ENCODE data around the gene PEX6. TPM values are rescaled to one million over a fixed set of nuclear protein-coding genes. Genes with fewer than 3 reads are reported as not detected.

The PEX6 gene
- total and polyA plus RNA-seq, 2 of the 13 experiments (the other 11 are each of a cell fraction or from before 2014, with no cell fraction given): 5.1 to 6.7 TPM

DNA sequence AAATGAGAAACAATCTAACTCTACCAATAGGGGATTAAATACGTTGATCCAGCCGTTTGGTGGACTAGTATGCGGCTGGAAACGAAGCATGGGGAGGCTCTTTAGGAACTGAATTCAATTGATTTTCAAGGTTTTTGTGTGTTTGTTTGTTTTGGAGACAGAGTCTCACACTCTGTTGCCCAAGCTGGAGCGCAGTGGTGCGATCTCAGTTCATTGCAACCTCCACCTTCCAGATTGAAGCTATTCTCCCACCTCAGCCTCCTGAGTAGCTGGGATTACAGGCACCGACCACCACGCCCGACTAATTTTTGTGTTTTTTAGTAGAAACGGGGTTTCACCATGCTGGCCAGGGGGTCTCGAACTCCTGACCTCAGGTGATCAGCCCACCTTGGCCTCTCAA lies 42.6 kb downstream of the PEX6 start:
- WGBS (ENCODE audit: low lambda C conversion rate): 95% methylated on average over 11 of the region's 11 CpGs
- Histone ChIP-seq H3K79me2 (ENCODE audit: insufficient read depth, low read length) (peaks cover 23% of the 10 kb centered on the region), H3K4me1 (ENCODE audit: insufficient read depth, low read length) (peaks cover 66% of the 10 kb centered on the region), H3K4me3 (replicated peaks in 1 of 3; ENCODE audit: insufficient read depth in 1 of 3, low read depth in 2 of 3, low read length in 3 of 3) (no peak overlapping the region), H3K9ac (ENCODE audit: insufficient read depth, low read depth, low read length) (no peak overlapping the region), H3K4me2 (ENCODE audit: low read depth, low read length) (no peak overlapping the region), H2AFZ (ENCODE audit: low read length) (no peak overlapping the region), H4K20me1 (ENCODE audit: insufficient read depth, low read length) (no peaks in the 10 kb centered on the region), H3K27me3 (ENCODE audit: control insufficient read depth in 1 of 2, insufficient read depth in 2 of 2, low read length in 2 of 2) (no peaks in the 10 kb centered on the region), H3K36me3 (replicated peaks in 1 of 2; ENCODE audit: control insufficient read depth in 1 of 2, insufficient read depth in 2 of 2, low read length in 2 of 2) (peaks cover 15 to 46% of the 10 kb centered on the region in 2 experiments), H3K9me3 (ENCODE audit: low read length) (no peaks in the 10 kb centered on the region), H3K27ac (ENCODE audit: extremely low read length, insufficient read depth, low read length) (no peak overlapping the region)
- ChIA-PET CTCF (ENCODE audit: low intra/inter-chr PET ratio, low total read pairs) (no interaction called here), POLR2A (no interaction called here)
- no peak for ATAC-seq
- no peak for FAIRE-seq
- DNase-seq (ENCODE audit: low spot score): no peak
- intact Hi-C loops (cut with micrococcal nuclease; ENCODE audit: unreplicated experiment) (loop anchor here (5.0 kb wide), 1 partner anchor 34 kb away; no protein-coding TSS in a partner anchor), in situ Hi-C loops (cut with HindIII; ENCODE audit: extremely low pct_ligation_motif_present, low pct_unique_long_range_greater_than_20kb) (no loop called here)
- BruUV-seq (replicated peaks): no TSS peak
- TF ChIP-seq, protein P1, sequence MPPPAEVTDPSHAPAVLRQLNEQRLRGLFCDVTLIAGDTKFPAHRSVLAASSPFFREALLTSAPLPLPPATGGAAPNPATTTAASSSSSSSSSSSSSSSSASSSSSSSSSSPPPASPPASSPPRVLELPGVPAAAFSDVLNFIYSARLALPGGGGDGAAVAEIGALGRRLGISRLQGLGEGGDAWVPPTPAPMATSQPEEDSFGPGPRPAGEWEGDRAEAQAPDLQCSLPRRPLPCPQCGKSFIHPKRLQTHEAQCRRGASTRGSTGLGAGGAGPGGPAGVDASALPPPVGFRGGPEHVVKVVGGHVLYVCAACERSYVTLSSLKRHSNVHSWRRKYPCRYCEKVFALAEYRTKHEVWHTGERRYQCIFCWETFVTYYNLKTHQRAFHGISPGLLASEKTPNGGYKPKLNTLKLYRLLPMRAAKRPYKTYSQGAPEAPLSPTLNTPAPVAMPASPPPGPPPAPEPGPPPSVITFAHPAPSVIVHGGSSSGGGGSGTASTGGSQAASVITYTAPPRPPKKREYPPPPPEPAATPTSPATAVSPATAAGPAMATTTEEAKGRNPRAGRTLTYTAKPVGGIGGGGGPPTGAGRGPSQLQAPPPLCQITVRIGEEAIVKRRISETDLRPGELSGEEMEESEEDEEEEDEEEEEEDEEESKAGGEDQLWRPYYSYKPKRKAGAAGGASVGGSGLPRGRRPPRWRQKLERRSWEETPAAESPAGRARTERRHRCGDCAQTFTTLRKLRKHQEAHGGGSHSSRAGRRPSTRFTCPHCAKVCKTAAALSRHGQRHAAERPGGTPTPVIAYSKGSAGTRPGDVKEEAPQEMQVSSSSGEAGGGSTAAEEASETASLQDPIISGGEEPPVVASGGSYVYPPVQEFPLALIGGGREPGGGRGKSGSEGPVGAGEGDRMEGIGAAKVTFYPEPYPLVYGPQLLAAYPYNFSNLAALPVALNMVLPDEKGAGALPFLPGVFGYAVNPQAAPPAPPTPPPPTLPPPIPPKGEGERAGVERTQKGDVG (CRISPR knock-in tag; IDR thresholded peaks at IDR 0.05; ENCODE audit: borderline replicate concordance): no peak
- TF ChIP-seq, protein P2, sequence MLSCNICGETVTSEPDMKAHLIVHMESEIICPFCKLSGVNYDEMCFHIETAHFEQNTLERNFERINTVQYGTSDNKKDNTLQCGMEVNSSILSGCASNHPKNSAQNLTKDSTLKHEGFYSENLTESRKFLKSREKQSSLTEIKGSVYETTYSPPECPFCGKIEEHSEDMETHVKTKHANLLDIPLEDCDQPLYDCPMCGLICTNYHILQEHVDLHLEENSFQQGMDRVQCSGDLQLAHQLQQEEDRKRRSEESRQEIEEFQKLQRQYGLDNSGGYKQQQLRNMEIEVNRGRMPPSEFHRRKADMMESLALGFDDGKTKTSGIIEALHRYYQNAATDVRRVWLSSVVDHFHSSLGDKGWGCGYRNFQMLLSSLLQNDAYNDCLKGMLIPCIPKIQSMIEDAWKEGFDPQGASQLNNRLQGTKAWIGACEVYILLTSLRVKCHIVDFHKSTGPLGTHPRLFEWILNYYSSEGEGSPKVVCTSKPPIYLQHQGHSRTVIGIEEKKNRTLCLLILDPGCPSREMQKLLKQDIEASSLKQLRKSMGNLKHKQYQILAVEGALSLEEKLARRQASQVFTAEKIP (CRISPR knock-in tag; IDR thresholded peaks at IDR 0.05; ENCODE audit: borderline replicate concordance): no peak
- TF ChIP-seq ZMYM3 (CRISPR knock-in tag; IDR thresholded peaks at IDR 0.05) (no peak), IRF2 (CRISPR knock-in tag; IDR thresholded peaks at IDR 0.05) (no peak), RFXANK (CRISPR knock-in tag; IDR thresholded peaks at IDR 0.05) (no peak), RFX3 (CRISPR knock-in tag; IDR thresholded peaks at IDR 0.05) (no peak), ZNF547 (CRISPR knock-in tag; IDR thresholded peaks at IDR 0.05) (no peak), ZNF367 (CRISPR knock-in tag; IDR thresholded peaks at IDR 0.05; ENCODE audit: borderline replicate concordance) (no peak), HMG20A (CRISPR knock-in tag; IDR thresholded peaks at IDR 0.05; ENCODE audit: borderline replicate concordance) (no peak), KDM4B (CRISPR knock-in tag; IDR thresholded peaks at IDR 0.05) (no peak), DR1 (CRISPR knock-in tag; IDR thresholded peaks at IDR 0.05) (no peak), ZNF530 (CRISPR knock-in tag; IDR thresholded peaks at IDR 0.05; ENCODE audit: low read depth) (no peak)
- TF ChIP-seq, protein P3, sequence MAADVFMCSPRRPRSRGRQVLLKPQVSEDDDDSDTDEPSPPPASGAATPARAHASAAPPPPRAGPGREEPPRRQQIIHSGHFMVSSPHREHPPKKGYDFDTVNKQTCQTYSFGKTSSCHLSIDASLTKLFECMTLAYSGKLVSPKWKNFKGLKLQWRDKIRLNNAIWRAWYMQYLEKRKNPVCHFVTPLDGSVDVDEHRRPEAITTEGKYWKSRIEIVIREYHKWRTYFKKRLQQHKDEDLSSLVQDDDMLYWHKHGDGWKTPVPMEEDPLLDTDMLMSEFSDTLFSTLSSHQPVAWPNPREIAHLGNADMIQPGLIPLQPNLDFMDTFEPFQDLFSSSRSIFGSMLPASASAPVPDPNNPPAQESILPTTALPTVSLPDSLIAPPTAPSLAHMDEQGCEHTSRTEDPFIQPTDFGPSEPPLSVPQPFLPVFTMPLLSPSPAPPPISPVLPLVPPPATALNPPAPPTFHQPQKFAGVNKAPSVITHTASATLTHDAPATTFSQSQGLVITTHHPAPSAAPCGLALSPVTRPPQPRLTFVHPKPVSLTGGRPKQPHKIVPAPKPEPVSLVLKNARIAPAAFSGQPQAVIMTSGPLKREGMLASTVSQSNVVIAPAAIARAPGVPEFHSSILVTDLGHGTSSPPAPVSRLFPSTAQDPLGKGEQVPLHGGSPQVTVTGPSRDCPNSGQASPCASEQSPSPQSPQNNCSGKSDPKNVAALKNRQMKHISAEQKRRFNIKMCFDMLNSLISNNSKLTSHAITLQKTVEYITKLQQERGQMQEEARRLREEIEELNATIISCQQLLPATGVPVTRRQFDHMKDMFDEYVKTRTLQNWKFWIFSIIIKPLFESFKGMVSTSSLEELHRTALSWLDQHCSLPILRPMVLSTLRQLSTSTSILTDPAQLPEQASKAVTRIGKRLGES (CRISPR knock-in tag; IDR thresholded peaks at IDR 0.05; ENCODE audit: borderline replicate concordance): no peak
- TF ChIP-seq, protein P4, sequence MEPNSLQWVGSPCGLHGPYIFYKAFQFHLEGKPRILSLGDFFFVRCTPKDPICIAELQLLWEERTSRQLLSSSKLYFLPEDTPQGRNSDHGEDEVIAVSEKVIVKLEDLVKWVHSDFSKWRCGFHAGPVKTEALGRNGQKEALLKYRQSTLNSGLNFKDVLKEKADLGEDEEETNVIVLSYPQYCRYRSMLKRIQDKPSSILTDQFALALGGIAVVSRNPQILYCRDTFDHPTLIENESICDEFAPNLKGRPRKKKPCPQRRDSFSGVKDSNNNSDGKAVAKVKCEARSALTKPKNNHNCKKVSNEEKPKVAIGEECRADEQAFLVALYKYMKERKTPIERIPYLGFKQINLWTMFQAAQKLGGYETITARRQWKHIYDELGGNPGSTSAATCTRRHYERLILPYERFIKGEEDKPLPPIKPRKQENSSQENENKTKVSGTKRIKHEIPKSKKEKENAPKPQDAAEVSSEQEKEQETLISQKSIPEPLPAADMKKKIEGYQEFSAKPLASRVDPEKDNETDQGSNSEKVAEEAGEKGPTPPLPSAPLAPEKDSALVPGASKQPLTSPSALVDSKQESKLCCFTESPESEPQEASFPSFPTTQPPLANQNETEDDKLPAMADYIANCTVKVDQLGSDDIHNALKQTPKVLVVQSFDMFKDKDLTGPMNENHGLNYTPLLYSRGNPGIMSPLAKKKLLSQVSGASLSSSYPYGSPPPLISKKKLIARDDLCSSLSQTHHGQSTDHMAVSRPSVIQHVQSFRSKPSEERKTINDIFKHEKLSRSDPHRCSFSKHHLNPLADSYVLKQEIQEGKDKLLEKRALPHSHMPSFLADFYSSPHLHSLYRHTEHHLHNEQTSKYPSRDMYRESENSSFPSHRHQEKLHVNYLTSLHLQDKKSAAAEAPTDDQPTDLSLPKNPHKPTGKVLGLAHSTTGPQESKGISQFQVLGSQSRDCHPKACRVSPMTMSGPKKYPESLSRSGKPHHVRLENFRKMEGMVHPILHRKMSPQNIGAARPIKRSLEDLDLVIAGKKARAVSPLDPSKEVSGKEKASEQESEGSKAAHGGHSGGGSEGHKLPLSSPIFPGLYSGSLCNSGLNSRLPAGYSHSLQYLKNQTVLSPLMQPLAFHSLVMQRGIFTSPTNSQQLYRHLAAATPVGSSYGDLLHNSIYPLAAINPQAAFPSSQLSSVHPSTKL (CRISPR knock-in tag; IDR thresholded peaks at IDR 0.05): no peak

Measured in HepG2 (cell line).